Measurements from ENCODE around the gene ARVCF. TPM values are rescaled to one million over a fixed set of nuclear protein-coding genes. Genes with fewer than 3 reads are reported as not detected.

ARVCF gene
- total and polyA plus RNA-seq, 9 of the 15 experiments (the other 6 are each of a cell fraction or from before 2014, with no cell fraction given), result 0.03 to 97.4 (median 15.6) TPM

- TF ChIP-seq BRF2 (IDR thresholded peaks at IDR 0.05; ENCODE audit: borderline replicate concordance, insufficient read depth, insufficient read length) (no peak), TCF7L2 (IDR thresholded peaks at IDR 0.05; ENCODE audit: low read depth, low read length) (no peak), ELF4 (CRISPR knock-in tag; IDR thresholded peaks at IDR 0.05) (no peak), NFATC3 (IDR thresholded peaks at IDR 0.05) (no peak), CBFA2T2 (conservative IDR thresholded peaks at IDR 0.05) (no peak), CREM (IDR thresholded peaks at IDR 0.05; ENCODE audit: low read depth) (no peak), RHOXF2B (CRISPR knock-in tag; conservative IDR thresholded peaks at IDR 0.05) (no peak), ZNF133 (CRISPR knock-in tag; IDR thresholded peaks at IDR 0.05) (no peak), HDAC8 (tag; IDR thresholded peaks at IDR 0.05) (peak; percentile 70; the same call in 1 of the 2 replicates), MTA2 (IDR thresholded peaks at IDR 0.05; ENCODE audit: low read depth) (no peak), ERF (CRISPR knock-in tag; IDR thresholded peaks at IDR 0.05) (no peak), TCF7 (IDR thresholded peaks at IDR 0.05; ENCODE audit: borderline replicate concordance) (no peak), RFX1 (IDR thresholded peaks at IDR 0.05) (no peak), ZNF197 (CRISPR knock-in tag; IDR thresholded peaks at IDR 0.05; ENCODE audit: low read depth) (0 out of 2 replicates have a peak, but pooled peaks have one; percentile 52), EWSR1 (IDR thresholded peaks at IDR 0.05; ENCODE audit: borderline replicate concordance, low read depth, partially characterized antibody) (no peak), GATAD2A (IDR thresholded peaks at IDR 0.05) (peak; percentile 16; the same call in 1 of the 2 replicates), MTF1 (CRISPR knock-in tag; IDR thresholded peaks at IDR 0.05; ENCODE audit: borderline replicate concordance) (no peak)
- TF ChIP-seq, protein P1, sequence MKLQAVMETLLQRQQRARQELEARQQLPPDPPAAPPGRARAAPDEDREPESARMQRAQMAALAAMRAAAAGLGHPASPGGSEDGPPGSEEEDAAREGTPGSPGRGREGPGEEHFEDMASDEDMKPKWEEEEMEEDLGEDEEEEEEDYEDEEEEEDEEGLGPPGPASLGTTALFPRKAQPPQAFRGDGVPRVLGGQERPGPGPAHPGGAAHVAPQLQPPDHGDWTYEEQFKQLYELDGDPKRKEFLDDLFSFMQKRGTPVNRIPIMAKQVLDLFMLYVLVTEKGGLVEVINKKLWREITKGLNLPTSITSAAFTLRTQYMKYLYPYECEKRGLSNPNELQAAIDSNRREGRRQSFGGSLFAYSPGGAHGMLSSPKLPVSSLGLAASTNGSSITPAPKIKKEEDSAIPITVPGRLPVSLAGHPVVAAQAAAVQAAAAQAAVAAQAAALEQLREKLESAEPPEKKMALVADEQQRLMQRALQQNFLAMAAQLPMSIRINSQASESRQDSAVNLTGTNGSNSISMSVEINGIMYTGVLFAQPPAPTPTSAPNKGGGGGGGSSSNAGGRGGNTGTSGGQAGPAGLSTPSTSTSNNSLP (IDR thresholded peaks at IDR 0.05; ENCODE audit: borderline replicate concordance, low read depth, low read length), result no peak; the same call in 1 of the 2 replicates
Observed at GRCh38 chr22:19988965-19989724, 27.5 kb downstream of the ARVCF start (continued).

Measured in K562 (cell line).